GM12891 (cell line): Measurements from ENCODE around the gene SRSF5.

Experiments used
- PAX5 ChIP-seq: IDR thresholded peaks from 2 replicates; pipeline ENCODE4 v1.6.1; 2011; ENCODE audit warnings: low read length, moderate library complexity, mild to moderate bottlenecking; ENCODE audit not compliant: insufficient read depth, severe bottlenecking
- POLR2A ChIP-seq: IDR thresholded peaks from 2 replicates; pipeline ENCODE4 v1.6.1; 2011; ENCODE audit warnings: low read depth, low read length, control low read depth
- POLR2AphosphoS5 ChIP-seq: IDR thresholded peaks from 2 replicates; pipeline ENCODE4 v1.6.1; 2011; ENCODE audit warnings: low read depth, low read length, control low read depth
- POU2F2 ChIP-seq: IDR thresholded peaks from 2 replicates; pipeline ENCODE4 v1.6.1; 2011; ENCODE audit warnings: low read depth, mild to moderate bottlenecking, control low read depth, low read length, moderate library complexity
- TAF1 ChIP-seq: IDR thresholded peaks from 2 replicates; pipeline ENCODE4 v1.6.1; 2011; ENCODE audit warnings: low read depth, low read length, control low read depth

GRCh38 chr14:69794791-69795190, 27.8 kb downstream of the SRSF5 start:
- no peak for TF ChIP-seq PAX5
- TF ChIP-seq POLR2A, result no peak
- TF ChIP-seq TAF1, result no peak
- no peak for TF ChIP-seq POLR2AphosphoS5
- no peak for TF ChIP-seq POU2F2
